ENCODE results near the gene IST1. TPM values are rescaled to one million over a fixed set of nuclear protein-coding genes. Genes with fewer than 3 reads are reported as not detected.

The IST1 gene
- total RNA-seq, 1 experiment from 2014 or later, result 206 TPM

DNA sequence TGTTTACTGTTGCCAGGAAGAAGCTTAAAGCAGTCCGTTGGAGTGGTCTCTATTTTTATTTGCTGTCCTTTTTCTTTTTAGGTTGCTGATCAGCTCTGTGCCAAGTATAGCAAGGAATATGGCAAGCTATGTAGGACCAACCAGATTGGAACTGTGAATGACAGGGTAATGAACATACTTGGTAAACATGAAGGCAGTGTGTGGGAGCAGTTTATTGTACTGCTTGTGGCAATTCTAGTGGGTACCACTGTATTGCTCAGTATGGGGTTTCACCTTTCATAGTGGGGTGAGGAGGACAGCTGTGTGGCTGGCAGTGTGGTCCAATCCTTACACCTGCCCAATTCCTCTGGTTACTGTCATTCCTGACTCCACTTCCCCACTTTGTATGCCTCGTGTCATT lies 25.3 kb downstream of the IST1 start:
- no peak for DNase-seq (ENCODE audit: low spot score)
- BruUV-seq (replicated peaks), result no TSS peak
- TF ChIP-seq, protein P1, sequence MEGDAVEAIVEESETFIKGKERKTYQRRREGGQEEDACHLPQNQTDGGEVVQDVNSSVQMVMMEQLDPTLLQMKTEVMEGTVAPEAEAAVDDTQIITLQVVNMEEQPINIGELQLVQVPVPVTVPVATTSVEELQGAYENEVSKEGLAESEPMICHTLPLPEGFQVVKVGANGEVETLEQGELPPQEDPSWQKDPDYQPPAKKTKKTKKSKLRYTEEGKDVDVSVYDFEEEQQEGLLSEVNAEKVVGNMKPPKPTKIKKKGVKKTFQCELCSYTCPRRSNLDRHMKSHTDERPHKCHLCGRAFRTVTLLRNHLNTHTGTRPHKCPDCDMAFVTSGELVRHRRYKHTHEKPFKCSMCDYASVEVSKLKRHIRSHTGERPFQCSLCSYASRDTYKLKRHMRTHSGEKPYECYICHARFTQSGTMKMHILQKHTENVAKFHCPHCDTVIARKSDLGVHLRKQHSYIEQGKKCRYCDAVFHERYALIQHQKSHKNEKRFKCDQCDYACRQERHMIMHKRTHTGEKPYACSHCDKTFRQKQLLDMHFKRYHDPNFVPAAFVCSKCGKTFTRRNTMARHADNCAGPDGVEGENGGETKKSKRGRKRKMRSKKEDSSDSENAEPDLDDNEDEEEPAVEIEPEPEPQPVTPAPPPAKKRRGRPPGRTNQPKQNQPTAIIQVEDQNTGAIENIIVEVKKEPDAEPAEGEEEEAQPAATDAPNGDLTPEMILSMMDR (conservative IDR thresholded peaks at IDR 0.05; ENCODE audit: low read depth, low read length), result no peak
- no peak for TF ChIP-seq EZH2 (IDR thresholded peaks at IDR 0.05; ENCODE audit: borderline replicate concordance, low read depth, low read length, poor library complexity, severe bottlenecking)
- peaks cover 14% of the 10 kb centered on the region for H3K9me3 ChIP-seq (ENCODE audit: low read depth, low read length, poor library complexity, severe bottlenecking)
- no peaks in the 10 kb centered on the region for H3K4me1 ChIP-seq (ENCODE audit: insufficient read depth, low read length, poor library complexity, severe bottlenecking)
- H3K27me3 ChIP-seq (replicated peaks; ENCODE audit: insufficient read depth, low read depth, low read length, poor library complexity), result no peaks in the 10 kb centered on the region
- H3K27ac ChIP-seq (ENCODE audit: low read depth, low read length, poor library complexity, severe bottlenecking), result no peak overlapping the region
- intact Hi-C loops (cut with micrococcal nuclease; ENCODE audit: unreplicated experiment), result no loop called here
- no peak overlapping the region for H3K4me3 ChIP-seq (ENCODE audit: low read depth, low read length, poor library complexity, severe bottlenecking)
- POLR2A ChIA-PET (ENCODE audit: low non-redundant PET), result no interaction called here
- CTCF ChIA-PET, result no interaction called here
- peaks cover 96% of the 10 kb centered on the region for H3K36me3 ChIP-seq (ENCODE audit: insufficient read depth, low read length, poor library complexity, severe bottlenecking)

- Histone ChIP-seq H3K4me3 (ENCODE audit: low read depth, low read length, poor library complexity, severe bottlenecking) (no peak overlapping the region), H3K4me1 (ENCODE audit: insufficient read depth, low read length, poor library complexity, severe bottlenecking) (peaks cover 23% of the 10 kb centered on the region), H3K27me3 (replicated peaks; ENCODE audit: insufficient read depth, low read depth, low read length, poor library complexity) (no peaks in the 10 kb centered on the region), H3K9me3 (ENCODE audit: low read depth, low read length, poor library complexity, severe bottlenecking) (peaks cover 9% of the 10 kb centered on the region), H3K36me3 (ENCODE audit: insufficient read depth, low read length, poor library complexity, severe bottlenecking) (peaks cover 90% of the 10 kb centered on the region), H3K27ac (ENCODE audit: low read depth, low read length, poor library complexity, severe bottlenecking) (no peak overlapping the region)
- intact Hi-C loops (cut with micrococcal nuclease; ENCODE audit: unreplicated experiment), result no loop called here
- CTCF ChIA-PET, result interaction anchor here (0.6 kb wide), 1 partner anchor 42 kb away, joined by 4 read pairs; no protein-coding TSS in a partner anchor
- POLR2A ChIA-PET (ENCODE audit: low non-redundant PET), result no interaction called here
- BruUV-seq (replicated peaks), result no TSS peak
- TF ChIP-seq, protein P1 (conservative IDR thresholded peaks at IDR 0.05; ENCODE audit: low read depth, low read length), result no peak
- TF ChIP-seq EZH2 (IDR thresholded peaks at IDR 0.05; ENCODE audit: borderline replicate concordance, low read depth, low read length, poor library complexity, severe bottlenecking), result no peak
- DNase-seq (ENCODE audit: low spot score), result no peak
These were observed 28.8 kb downstream of the IST1 start for GRCh38 chr16:71923941-71924690.

- Histone ChIP-seq H3K27ac (ENCODE audit: low read depth, low read length, poor library complexity, severe bottlenecking) (no peak overlapping the region), H3K4me3 (ENCODE audit: low read depth, low read length, poor library complexity, severe bottlenecking) (no peak overlapping the region), H3K9me3 (ENCODE audit: low read depth, low read length, poor library complexity, severe bottlenecking) (peaks cover 3% of the 10 kb centered on the region), H3K4me1 (ENCODE audit: insufficient read depth, low read length, poor library complexity, severe bottlenecking) (peaks cover 27% of the 10 kb centered on the region), H3K27me3 (replicated peaks; ENCODE audit: insufficient read depth, low read depth, low read length, poor library complexity) (no peaks in the 10 kb centered on the region), H3K36me3 (ENCODE audit: insufficient read depth, low read length, poor library complexity, severe bottlenecking) (peaks cover 90% of the 10 kb centered on the region)
- BruUV-seq (replicated peaks), result no TSS peak
- DNase-seq (ENCODE audit: low spot score), result no peak
- intact Hi-C loops (cut with micrococcal nuclease; ENCODE audit: unreplicated experiment), result no loop called here
- TF ChIP-seq EZH2 (IDR thresholded peaks at IDR 0.05; ENCODE audit: borderline replicate concordance, low read depth, low read length, poor library complexity, severe bottlenecking), result no peak
- TF ChIP-seq, protein P1 (conservative IDR thresholded peaks at IDR 0.05; ENCODE audit: low read depth, low read length), result no peak
- CTCF ChIA-PET, result interaction anchor here (0.6 kb wide), 1 partner anchor 41 kb away, joined by 4 read pairs; no protein-coding TSS in a partner anchor
- POLR2A ChIA-PET (ENCODE audit: low non-redundant PET), result no interaction called here
These were observed 29.4 kb downstream of the IST1 start for GRCh38 chr16:71924710-71925109.

Data from A673 (cell line).